HEK293 (cell line): ENCODE results near the gene KLF16.

Experiments used
- CTCF ChIA-PET: fragments of 350-600 bp; formaldehyde crosslinking; extraction: SDS; loops from one replicate; lab custom pipeline; 2021; ENCODE audit warnings: antibody characterized with exemption; lab: Yijun Ruan, JAX
- POLR2A ChIA-PET: fragments of 300-600 bp; formaldehyde crosslinking; extraction: SDS; loops from one replicate; lab custom pipeline; 2020; ENCODE audit warnings: antibody characterized with exemption, inconsistent platforms; lab: Yijun Ruan, JAX
- H3K27ac ChIP-seq: fragments of 200-500 bp; sonication (Bioruptor generic); 2 replicates; pipeline ENCODE4 v1.5.1; 2014; ENCODE audit warnings: low read depth, low read length, control low read depth, inconsistent platforms; ENCODE audit errors: extremely low read depth
- H3K36me3 ChIP-seq, 2 experiments: fragments of 200-500 bp in 1 of 2; sonication (Bioruptor generic) in 1 of 2; 1 replicate in 1 of 2; 2 replicates in 1 of 2; pipeline ENCODE4 v1.5.1; 2014 to 2017; ENCODE audit warnings: inconsistent platforms in 2 of 2, low read length in 2 of 2; ENCODE audit not compliant: control insufficient read depth in 2 of 2, insufficient read depth in 1 of 2
- H3K4me1 ChIP-seq: fragments of 200-500 bp; sonication (Bioruptor generic); 2 replicates; pipeline ENCODE4 v1.5.1; 2014; ENCODE audit warnings: mild to moderate bottlenecking, low read length, inconsistent platforms; ENCODE audit not compliant: control insufficient read depth, insufficient read depth
- H3K4me3 ChIP-seq: 2 replicates; pipeline ENCODE4 v1.5.1; 2011; ENCODE audit warnings: low read depth, mild to moderate bottlenecking, control low read depth, low read length, moderate library complexity
- H3K9me3 ChIP-seq: fragments of 200-500 bp; sonication (Bioruptor generic); 2 replicates; pipeline ENCODE4 v1.5.1; 2014; ENCODE audit warnings: low read depth, low read length, inconsistent platforms; ENCODE audit not compliant: control insufficient read depth, insufficient read depth
- HOXA7 ChIP-seq: sonication (generic); formaldehyde crosslinking; IDR thresholded peaks from 2 replicates; pipeline ENCODE4 v1.8.1; 2022; ENCODE audit warnings: missing genetic modification reagents, borderline replicate concordance
- PRDM1 ChIP-seq: fragments of 450-650 bp; formaldehyde crosslinking; IDR thresholded peaks from 2 replicates; pipeline ENCODE4; 2016; ENCODE audit warnings: missing biosample characterization, missing genetic modification characterization
- ZNF121 ChIP-seq: fragments of 450-650 bp; formaldehyde crosslinking; IDR thresholded peaks from 2 replicates; pipeline ENCODE4 v1.5.1; 2016; ENCODE audit warnings: missing biosample characterization, missing genetic modification characterization
- ZNF426 ChIP-seq: fragments of 450-650 bp; formaldehyde crosslinking; IDR thresholded peaks from 2 replicates; pipeline ENCODE4 v1.5.1; 2017; ENCODE audit warnings: missing biosample characterization, missing genetic modification characterization, mild to moderate bottlenecking, inconsistent platforms, moderate library complexity
- ZNF530 ChIP-seq: fragments of 450-650 bp; formaldehyde crosslinking; IDR thresholded peaks from 2 replicates; pipeline ENCODE4 v1.5.1; 2016; ENCODE audit warnings: low read depth, missing biosample characterization, missing genetic modification characterization
- ZNF654 ChIP-seq: fragments of 450-650 bp; formaldehyde crosslinking; IDR thresholded peaks from 2 replicates; pipeline ENCODE4 v1.5.1; 2016; ENCODE audit warnings: low read depth, missing biosample characterization, missing genetic modification characterization
- TF ChIP-seq, protein P1 (sequence below): fragments of 450-650 bp; formaldehyde crosslinking; IDR thresholded peaks from 2 replicates; pipeline ENCODE4 v1.5.1; 2017; ENCODE audit warnings: missing biosample characterization, mild to moderate bottlenecking, missing genetic modification characterization, moderate library complexity

The KLF16 gene

DNA sequence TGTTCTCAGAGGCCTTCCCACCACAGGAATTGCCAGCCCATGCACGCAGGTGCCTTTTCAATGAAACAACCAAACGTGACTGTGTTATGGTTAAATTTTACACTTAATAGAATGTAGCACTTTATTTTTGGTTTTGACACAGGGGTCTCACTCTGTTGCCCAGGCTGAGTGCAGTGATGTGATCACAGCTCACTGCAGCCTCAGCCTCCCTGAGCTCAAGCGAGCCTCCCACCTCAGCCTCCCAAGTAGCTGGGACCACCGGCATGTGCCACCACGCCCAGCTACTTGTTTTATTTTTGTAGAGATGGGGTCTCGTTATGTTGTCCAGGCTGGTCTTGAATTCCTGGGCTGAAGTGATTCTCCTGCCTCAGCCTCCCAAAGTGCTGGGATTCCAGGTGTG, 58.5 kb downstream of the KLF16 start:
- ChIA-PET CTCF (no interaction called here), POLR2A (no interaction called here)
- Histone ChIP-seq H3K36me3 (no peaks in the 10 kb centered on the region), H3K4me3 (no peak overlapping the region), H3K9me3 (no peaks in the 10 kb centered on the region), H3K27ac (no peak overlapping the region), H3K4me1 (no peaks in the 10 kb centered on the region)
- TF ChIP-seq ZNF654 (tag by site-specific recombination) (no peak), ZNF121 (tag by site-specific recombination) (peak; percentile 63; the same call in 1 of the 2 replicates), PRDM1 (tag by site-specific recombination) (no peak), HOXA7 (no peak), ZNF530 (tag by site-specific recombination) (no peak), ZNF426 (tag by site-specific recombination) (no peak)
- TF ChIP-seq, protein P1, sequence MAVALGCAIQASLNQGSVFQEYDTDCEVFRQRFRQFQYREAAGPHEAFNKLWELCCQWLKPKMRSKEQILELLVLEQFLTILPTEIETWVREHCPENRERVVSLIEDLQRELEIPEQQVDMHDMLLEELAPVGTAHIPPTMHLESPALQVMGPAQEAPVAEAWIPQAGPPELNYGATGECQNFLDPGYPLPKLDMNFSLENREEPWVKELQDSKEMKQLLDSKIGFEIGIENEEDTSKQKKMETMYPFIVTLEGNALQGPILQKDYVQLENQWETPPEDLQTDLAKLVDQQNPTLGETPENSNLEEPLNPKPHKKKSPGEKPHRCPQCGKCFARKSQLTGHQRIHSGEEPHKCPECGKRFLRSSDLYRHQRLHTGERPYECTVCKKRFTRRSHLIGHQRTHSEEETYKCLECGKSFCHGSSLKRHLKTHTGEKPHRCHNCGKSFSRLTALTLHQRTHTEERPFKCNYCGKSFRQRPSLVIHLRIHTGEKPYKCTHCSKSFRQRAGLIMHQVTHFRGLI (tag by site-specific recombination), result no peak
